ENCODE results near the gene KRT12. TPM values are rescaled to one million over a fixed set of nuclear protein-coding genes. Genes with fewer than 3 reads are reported as not detected.

KRT12 gene
- total RNA-seq, result not detected

- Mint-ChIP-seq H3K27me3 (peaks cover 13% of the 10 kb centered on the region), H3K4me1 (no peaks in the 10 kb centered on the region), H3K36me3 (ENCODE audit: low read depth) (no peaks in the 10 kb centered on the region), H3K27ac (no peak within 1 kb of the TSS), H3K9me3 (no peaks in the 10 kb centered on the region), H3K4me3 (no peak within 1 kb of the TSS)
- ChIA-PET CTCF (no interaction called here), POLR2A (interaction anchor here (0.7 kb wide), 1 partner anchor 566 kb away, joined by 3 read pairs; no protein-coding TSS in a partner anchor)
- no peak for DNase-seq
These were observed at the start of gene KRT12 for GRCh38 chr17:40866838-40867237. TSS of gene KRT12 (minus strand) at chr17:40867223. CDS start at chr17:40867186, 37 bp downstream.

GRCh38 chr17:40916366-40916765 is 49.3 kb upstream of the KRT12 start:
- H3K27me3 Mint-ChIP-seq, result peaks cover 13% of the 10 kb centered on the region
- no peaks in the 10 kb centered on the region for H3K36me3 Mint-ChIP-seq (ENCODE audit: low read depth)
- DNase-seq, result no peak
- H3K9me3 Mint-ChIP-seq, result no peaks in the 10 kb centered on the region
- H3K4me1 Mint-ChIP-seq, result peaks cover 1% of the 10 kb centered on the region
- ChIA-PET CTCF (interaction anchor here (1.2 to 1.7 kb wide), 2 partner anchors 28 to 579 kb away, joined by 3 to 4 read pairs; no protein-coding TSS in a partner anchor), POLR2A (no interaction called here)
- no peak overlapping the region for H3K27ac Mint-ChIP-seq
- H3K4me3 Mint-ChIP-seq, result no peak overlapping the region

GRCh38 chr17:40915721-40916256 is 48.8 kb upstream of the KRT12 start:
- H3K27ac Mint-ChIP-seq, result no peak overlapping the region
- ChIA-PET CTCF (interaction anchor here (1.2 to 1.7 kb wide), 2 partner anchors 29 to 580 kb away, joined by 3 to 4 read pairs; no protein-coding TSS in a partner anchor), POLR2A (no interaction called here)
- H3K9me3 Mint-ChIP-seq, result no peaks in the 10 kb centered on the region
- no peaks in the 10 kb centered on the region for H3K4me1 Mint-ChIP-seq
- no peak for DNase-seq
- H3K36me3 Mint-ChIP-seq (ENCODE audit: low read depth), result no peaks in the 10 kb centered on the region
- H3K4me3 Mint-ChIP-seq, result no peak overlapping the region
- peaks cover 13% of the 10 kb centered on the region for H3K27me3 Mint-ChIP-seq

- Mint-ChIP-seq H3K27ac (no peak overlapping the region), H3K36me3 (ENCODE audit: low read depth) (no peaks in the 10 kb centered on the region), H3K4me1 (no peaks in the 10 kb centered on the region), H3K9me3 (no peaks in the 10 kb centered on the region), H3K27me3 (peaks cover 13% of the 10 kb centered on the region), H3K4me3 (no peak overlapping the region)
- DNase-seq, result no peak
- POLR2A ChIA-PET, result no interaction called here
- CTCF ChIA-PET, result interaction anchor here (1.2 to 1.7 kb wide), 2 partner anchors 29 to 581 kb away, joined by 3 to 4 read pairs; no protein-coding TSS in a partner anchor
These were observed 48.2 kb upstream of the KRT12 start for GRCh38 chr17:40915199-40915661.

- no peak for DNase-seq
- peaks cover 16% of the 10 kb centered on the region for H3K27me3 Mint-ChIP-seq
- ChIA-PET POLR2A (no interaction called here), CTCF (interaction anchor here (0.6 to 1.0 kb wide), 2 partner anchors 14 to 634 kb away, joined by 3 to 4 read pairs; no protein-coding TSS in a partner anchor)
- H3K27ac Mint-ChIP-seq, result no peak overlapping the region
- H3K4me1 Mint-ChIP-seq, result no peaks in the 10 kb centered on the region
- H3K9me3 Mint-ChIP-seq, result no peaks in the 10 kb centered on the region
- no peaks in the 10 kb centered on the region for H3K36me3 Mint-ChIP-seq (ENCODE audit: low read depth)
- no peak overlapping the region for H3K4me3 Mint-ChIP-seq
These were observed 47.2 kb upstream of the KRT12 start for GRCh38 chr17:40914075-40914855.

- no peak for DNase-seq
- ChIA-PET CTCF (interaction anchor here (0.9 to 1.1 kb wide), 2 partner anchors 736 to 751 kb away, joined by 3 to 4 read pairs; no protein-coding TSS in a partner anchor), POLR2A (no interaction called here)
- H3K4me1 Mint-ChIP-seq, result no peaks in the 10 kb centered on the region
- H3K9me3 Mint-ChIP-seq, result no peaks in the 10 kb centered on the region
- no peaks in the 10 kb centered on the region for H3K36me3 Mint-ChIP-seq (ENCODE audit: low read depth)
- H3K27ac Mint-ChIP-seq, result no peak overlapping the region
- peaks cover 23% of the 10 kb centered on the region for H3K27me3 Mint-ChIP-seq
- H3K4me3 Mint-ChIP-seq, result no peak overlapping the region
These were observed 45.6 kb upstream of the KRT12 start for GRCh38 chr17:40912486-40913210.

GRCh38 chr17:40910441-40910841 is 43.4 kb upstream of the KRT12 start:
- H3K36me3 Mint-ChIP-seq (ENCODE audit: low read depth), result no peaks in the 10 kb centered on the region
- peaks cover 30% of the 10 kb centered on the region for H3K27me3 Mint-ChIP-seq
- DNase-seq, result no peak
- H3K4me1 Mint-ChIP-seq, result no peaks in the 10 kb centered on the region
- no peaks in the 10 kb centered on the region for H3K9me3 Mint-ChIP-seq
- POLR2A ChIA-PET, result no interaction called here
- CTCF ChIA-PET, result interaction anchor here (0.6 to 2.9 kb wide), 4 partner anchors 639 to 1436 kb away, joined by 3 to 17 read pairs (median 4); no protein-coding TSS in a partner anchor
- no peak overlapping the region for H3K4me3 Mint-ChIP-seq
- H3K27ac Mint-ChIP-seq, result no peak overlapping the region

- Mint-ChIP-seq H3K27ac (no peak overlapping the region), H3K4me3 (no peak overlapping the region), H3K27me3 (peaks cover 30% of the 10 kb centered on the region), H3K36me3 (ENCODE audit: low read depth) (no peaks in the 10 kb centered on the region), H3K4me1 (no peaks in the 10 kb centered on the region), H3K9me3 (no peaks in the 10 kb centered on the region)
- no peak for DNase-seq
- ChIA-PET CTCF (interaction anchor here (0.8 to 2.9 kb wide), 2 partner anchors 49 to 639 kb away, joined by 3 to 17 read pairs; no protein-coding TSS in a partner anchor), POLR2A (no interaction called here)
These were observed 42.7 kb upstream of the KRT12 start for GRCh38 chr17:40909755-40910154.

GRCh38 chr17:40909351-40909750 is 42.3 kb upstream of the KRT12 start:
- DNase-seq, result peak; percentile 53
- POLR2A ChIA-PET, result no interaction called here
- Mint-ChIP-seq H3K27me3 (peaks cover 33% of the 10 kb centered on the region), H3K27ac (no peak overlapping the region), H3K36me3 (ENCODE audit: low read depth) (no peaks in the 10 kb centered on the region), H3K4me1 (no peaks in the 10 kb centered on the region), H3K9me3 (no peaks in the 10 kb centered on the region), H3K4me3 (no peak overlapping the region)
- CTCF ChIA-PET, result interaction anchor here (0.8 to 2.9 kb wide), 2 partner anchors 50 to 640 kb away, joined by 3 to 17 read pairs; no protein-coding TSS in a partner anchor

GRCh38 chr17:40906613-40907012 is 39.6 kb upstream of the KRT12 start:
- POLR2A ChIA-PET, result interaction anchor here (0.6 kb wide), 1 partner anchor 280 kb away, joined by 3 read pairs; no protein-coding TSS in a partner anchor
- H3K27me3 Mint-ChIP-seq, result peaks cover 33% of the 10 kb centered on the region

GRCh38 chr17:40905370-40905769 is 38.3 kb upstream of the KRT12 start:
- DNase-seq, result no peak
- ChIA-PET POLR2A (no interaction called here), CTCF (interaction anchor here (0.7 kb wide), 1 partner anchor 743 kb away, joined by 3 read pairs; no protein-coding TSS in a partner anchor)
- Mint-ChIP-seq H3K27me3 (peaks cover 36% of the 10 kb centered on the region), H3K36me3 (ENCODE audit: low read depth) (no peaks in the 10 kb centered on the region), H3K27ac (no peak overlapping the region), H3K4me1 (peaks cover 12% of the 10 kb centered on the region), H3K4me3 (no peak overlapping the region), H3K9me3 (no peaks in the 10 kb centered on the region)

More at GRCh38 chr17:40906613-40907012, 39.6 kb upstream of the KRT12 start:
- Mint-ChIP-seq H3K36me3 (ENCODE audit: low read depth) (no peaks in the 10 kb centered on the region), H3K9me3 (no peaks in the 10 kb centered on the region), H3K4me3 (no peak overlapping the region), H3K4me1 (peaks cover 12% of the 10 kb centered on the region), H3K27ac (no peak overlapping the region)
- no peak for DNase-seq
- CTCF ChIA-PET, result interaction anchor here (0.8 kb wide), 1 partner anchor 757 kb away, joined by 5 read pairs; no protein-coding TSS in a partner anchor

GRCh38 chr17:40903129-40903847 is 36.3 kb upstream of the KRT12 start:
- peaks cover 12% of the 10 kb centered on the region for H3K4me1 Mint-ChIP-seq
- no peaks in the 10 kb centered on the region for H3K9me3 Mint-ChIP-seq
- H3K27ac Mint-ChIP-seq, result no peak overlapping the region
- DNase-seq, result no peak
- H3K4me3 Mint-ChIP-seq, result no peak overlapping the region
- CTCF ChIA-PET, result no interaction called here
- H3K27me3 Mint-ChIP-seq, result peaks cover 29% of the 10 kb centered on the region
- POLR2A ChIA-PET, result no interaction called here
- no peaks in the 10 kb centered on the region for H3K36me3 Mint-ChIP-seq (ENCODE audit: low read depth)

Data from activated CD4-positive, alpha-beta memory T cell treated with anti-CD3 and anti-CD28 coated beads, Interleukin-2, amount 10 ng/mL, durations not matched to agents 7 days and 5 days (primary cell).